DMS153 treated with DMSO at 0.1 percent for 48 hours (cell line): ENCODE data around the gene ITGA5.
A peak's percentile ranks its signal among the peaks of the same experiment; 100 is the strongest.

ENCODE experiments used
- DNase-seq: peaks from one replicate; lab custom pipeline; 2025; ENCODE audit not compliant: unreplicated experiment; lab: John Stamatoyannopoulos, UW

Gene ITGA5

GRCh38 chr12:54419088-54419887, at the start of gene ITGA5:
Gene ITGA5, minus strand, starts transcription at chr12:54419266. Its CDS starts 68 bp downstream, at chr12:54419198.
- DNase-seq: no peak

DNA sequence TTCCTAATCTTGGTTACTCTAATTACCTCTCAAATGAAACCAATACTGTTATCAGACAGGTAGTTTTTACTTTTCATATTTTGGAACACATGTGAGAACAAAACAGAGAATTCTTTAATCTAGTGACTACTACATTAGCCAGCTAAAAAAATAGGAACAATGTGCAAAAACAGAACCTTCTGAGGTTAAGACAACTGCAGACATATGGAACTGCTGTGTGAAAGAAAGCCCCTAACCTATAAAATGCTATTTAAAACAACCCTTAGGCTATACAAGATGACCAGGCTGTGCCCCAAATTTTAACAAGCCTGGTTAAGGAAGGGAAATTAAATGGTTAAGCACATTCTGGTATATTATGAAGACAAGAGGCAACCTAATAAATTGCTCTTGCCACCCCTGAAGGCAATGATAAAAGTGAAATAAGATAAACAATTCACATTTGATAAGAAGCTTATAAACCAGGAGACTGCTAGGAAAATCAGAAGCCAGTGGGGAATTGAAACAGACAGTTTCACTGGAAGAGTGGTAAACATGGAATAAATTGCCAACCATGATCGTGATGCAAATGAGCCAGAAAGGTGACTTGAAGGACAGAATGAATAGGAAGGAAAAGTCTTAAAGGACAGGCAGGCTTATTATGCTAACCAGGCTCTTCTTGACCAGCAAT, 46.9 kb upstream of the ITGA5 start:
- DNase-seq: no peak

DNA sequence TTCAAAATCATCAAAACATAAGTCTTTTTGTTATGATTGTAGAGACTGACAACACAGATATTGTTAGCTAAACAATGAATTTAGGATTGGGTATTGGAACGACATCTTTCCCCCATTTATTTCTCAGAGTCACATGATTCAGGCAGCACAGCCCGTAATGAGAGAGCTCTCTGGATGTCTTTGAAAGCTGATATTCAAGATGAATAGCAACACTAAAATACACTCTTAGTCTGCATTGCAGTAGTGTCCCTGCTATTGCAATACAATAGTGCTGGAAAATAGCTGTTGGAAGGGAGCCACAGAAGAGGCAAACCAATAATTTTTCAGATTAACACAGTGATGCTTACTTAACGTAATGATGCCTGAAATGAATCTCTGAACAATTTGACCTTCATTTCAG, 44.4 kb upstream of the ITGA5 start:
- no peak for DNase-seq

DNA sequence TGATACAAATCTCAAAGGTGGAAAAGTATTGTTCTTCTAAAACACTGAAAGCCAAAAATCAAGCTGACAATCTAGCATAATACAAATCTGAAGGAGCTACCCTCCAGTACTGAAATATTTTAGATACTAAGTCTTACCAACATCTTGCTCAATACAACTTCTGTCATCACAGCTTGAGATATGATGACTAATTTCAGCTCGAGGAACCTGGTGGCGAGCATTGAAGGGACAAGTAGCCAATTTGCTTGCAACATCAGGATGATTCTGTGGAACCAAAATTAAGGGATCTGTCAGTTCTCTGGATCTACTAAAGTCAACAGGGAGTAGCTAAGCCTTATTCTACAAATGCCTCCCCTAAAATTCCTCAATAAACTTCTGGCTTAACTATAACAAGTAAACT, 44.0 kb upstream of the ITGA5 start:
- DNase-seq: no peak

GRCh38 chr12:54460317-54460923, 41.4 kb upstream of the ITGA5 start:
- DNase-seq: no peak

- DNase-seq: no peak
Observed at GRCh38 chr12:54459355-54459754, 40.3 kb upstream of the ITGA5 start.

- no peak for DNase-seq
Observed at GRCh38 chr12:54455760-54456469, 36.8 kb upstream of the ITGA5 start.

DNA sequence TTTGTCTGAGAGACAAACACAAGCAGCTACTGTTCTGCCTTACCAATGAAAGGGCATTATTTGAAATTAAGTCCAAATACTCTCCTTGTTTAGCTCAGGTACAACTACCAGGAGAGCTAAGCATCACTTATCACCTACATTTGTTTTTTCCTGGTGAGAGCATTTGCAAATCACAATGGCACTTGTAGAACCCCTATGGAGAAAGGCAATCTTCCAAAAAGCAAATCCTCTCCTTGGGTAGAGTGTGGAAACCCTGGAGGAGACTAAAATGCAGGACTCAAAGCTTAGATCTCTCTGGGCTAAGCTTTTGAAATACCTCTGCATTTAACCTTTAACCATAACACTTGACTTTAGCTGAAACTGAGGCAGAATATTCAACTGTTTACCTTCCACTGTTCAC, 33.6 kb upstream of the ITGA5 start:
- no peak for DNase-seq

DNA sequence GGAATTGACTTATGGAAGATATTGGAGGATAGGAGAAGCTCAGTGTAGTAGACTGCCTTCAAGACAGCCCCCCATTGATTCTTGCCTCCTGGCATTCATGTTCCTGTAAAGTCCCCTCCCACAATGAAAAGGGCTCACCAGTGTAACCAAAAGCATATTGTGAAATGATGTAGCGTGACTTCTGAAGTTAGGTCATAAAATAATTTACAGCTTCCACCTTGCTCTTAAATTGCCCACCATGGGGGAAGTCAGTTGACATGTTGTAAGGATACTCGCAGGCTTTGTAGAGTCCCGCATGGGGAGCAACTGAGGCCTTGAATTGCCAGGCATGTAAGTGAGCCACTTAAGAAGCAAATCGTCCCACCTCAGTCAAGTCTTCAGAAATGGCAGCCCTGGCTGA, 29.3 kb upstream of the ITGA5 start:
- no peak for DNase-seq

GRCh38 chr12:54447917-54448316, 28.9 kb upstream of the ITGA5 start:
- no peak for DNase-seq

DNA sequence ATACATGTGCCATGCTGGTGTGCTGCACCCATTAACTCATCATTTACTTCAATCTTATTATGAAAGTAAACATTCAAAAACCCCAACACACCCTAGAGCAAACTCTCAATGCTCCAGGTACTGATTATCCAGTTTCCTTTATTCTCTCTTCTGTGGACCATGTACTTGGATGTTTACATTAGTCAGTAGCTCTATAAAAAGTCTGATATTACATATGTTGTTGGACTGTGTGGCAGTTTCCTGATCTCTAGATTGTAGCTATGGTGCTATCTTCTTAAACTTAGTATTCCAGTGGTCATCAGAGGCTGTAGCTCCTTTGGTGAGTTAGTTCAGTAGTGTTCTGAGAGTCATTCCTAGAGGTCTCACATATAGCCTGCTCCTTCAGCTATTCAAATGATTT, 25.1 kb upstream of the ITGA5 start:
- no peak for DNase-seq

DNA sequence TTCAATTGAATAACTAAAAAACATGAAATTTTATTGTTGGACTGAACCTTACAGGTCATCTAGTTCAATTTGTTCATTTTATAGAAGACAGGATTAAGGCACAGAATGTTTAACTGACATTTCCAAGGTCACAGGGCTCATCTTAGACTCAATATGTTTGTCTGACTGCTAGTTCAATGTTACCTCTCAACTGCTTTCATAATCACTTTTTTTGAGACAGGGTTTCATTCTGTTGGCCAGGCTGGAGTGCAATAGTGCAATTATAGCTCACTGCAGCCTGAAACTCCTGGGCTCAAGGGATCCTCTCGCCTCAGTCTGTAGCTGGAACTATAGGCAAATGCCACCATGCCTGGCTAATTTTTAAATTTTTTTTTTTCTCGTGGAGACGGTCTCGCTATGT, 24.4 kb upstream of the ITGA5 start:
- no peak for DNase-seq

- no peak for DNase-seq
Observed at GRCh38 chr12:54442961-54443360, 23.9 kb upstream of the ITGA5 start.

GRCh38 chr12:54442099-54442498, 23.0 kb upstream of the ITGA5 start:
- DNase-seq: no peak

DNA sequence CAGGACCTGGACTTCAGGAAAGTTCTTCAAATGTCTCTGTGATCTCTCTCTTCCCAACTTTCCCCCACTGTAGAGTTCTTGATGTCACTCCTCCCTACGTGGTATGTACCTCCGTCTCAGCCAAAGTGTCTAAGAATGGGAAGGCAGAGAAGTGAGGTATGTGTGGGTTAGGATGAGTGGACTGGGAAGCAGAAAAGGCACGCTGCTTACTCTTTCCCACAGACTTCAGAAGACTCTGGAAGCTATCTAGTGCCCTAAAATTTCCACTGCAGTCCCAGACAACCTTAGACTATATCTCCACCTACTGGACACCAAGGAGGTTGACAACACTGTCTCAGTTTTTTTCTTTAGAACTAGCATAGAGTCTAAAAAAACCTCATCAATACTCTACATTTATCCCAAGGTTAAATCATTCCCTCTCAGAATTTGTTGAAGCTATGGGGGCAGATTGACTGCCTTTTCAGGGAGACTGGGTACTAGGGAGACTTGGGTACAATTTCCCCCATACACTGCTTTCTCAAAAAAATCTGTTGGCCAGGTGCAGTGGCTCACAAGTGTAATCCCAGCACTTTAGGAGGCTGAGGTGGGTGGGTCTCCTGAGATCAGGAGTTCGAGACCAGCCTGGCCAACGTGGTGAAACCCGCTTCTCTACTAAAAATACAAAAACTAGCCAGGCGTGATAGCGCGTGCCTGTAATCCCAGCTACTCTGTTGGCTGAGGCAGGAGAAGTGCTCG, 20.6 kb upstream of the ITGA5 start:
- DNase-seq: peak; percentile 46

- DNase-seq: no peak
Observed at GRCh38 chr12:54439096-54439495, 20.0 kb upstream of the ITGA5 start.

DNA sequence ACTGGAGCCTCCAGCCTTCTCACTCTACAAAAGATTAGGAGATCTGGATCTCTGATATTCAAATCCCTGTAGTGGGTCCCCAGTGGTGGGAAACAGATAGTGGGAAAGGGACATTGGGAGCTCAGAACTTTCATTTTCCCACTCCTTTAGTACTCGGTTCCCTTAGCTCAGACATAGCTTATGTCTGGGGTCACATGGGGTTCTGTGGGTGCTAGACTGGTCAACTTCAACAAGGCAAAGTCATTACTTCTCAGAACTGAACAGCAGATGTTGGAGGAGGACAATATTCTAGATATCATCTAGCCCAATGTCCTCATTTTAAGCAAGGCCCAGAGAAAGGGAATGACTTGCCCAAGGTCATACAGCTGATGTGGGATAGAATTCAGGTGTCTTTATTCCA, 19.5 kb upstream of the ITGA5 start:
- DNase-seq: no peak

DNA sequence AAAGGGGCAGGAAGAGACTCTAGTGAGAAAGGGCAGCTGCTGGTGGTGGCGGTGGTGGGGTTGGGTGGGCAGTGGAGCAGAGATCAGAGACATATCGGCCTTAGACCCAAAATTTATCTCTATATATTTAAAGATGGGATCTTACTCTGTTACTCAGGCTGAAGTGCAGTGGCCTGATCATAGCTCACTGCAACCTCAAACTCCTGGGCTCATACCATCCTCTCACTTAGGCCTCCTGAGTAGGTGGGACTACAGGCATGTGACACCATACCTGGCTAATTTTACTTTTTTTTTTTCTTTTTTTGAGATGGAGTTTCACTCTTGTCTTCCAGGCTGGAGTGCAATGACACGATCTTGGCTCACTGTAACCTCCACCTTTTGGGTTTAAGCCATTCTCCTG, 18.6 kb upstream of the ITGA5 start:
- DNase-seq: no peak

GRCh38 chr12:54437243-54437642, 18.2 kb upstream of the ITGA5 start:
- DNase-seq: no peak

DNA sequence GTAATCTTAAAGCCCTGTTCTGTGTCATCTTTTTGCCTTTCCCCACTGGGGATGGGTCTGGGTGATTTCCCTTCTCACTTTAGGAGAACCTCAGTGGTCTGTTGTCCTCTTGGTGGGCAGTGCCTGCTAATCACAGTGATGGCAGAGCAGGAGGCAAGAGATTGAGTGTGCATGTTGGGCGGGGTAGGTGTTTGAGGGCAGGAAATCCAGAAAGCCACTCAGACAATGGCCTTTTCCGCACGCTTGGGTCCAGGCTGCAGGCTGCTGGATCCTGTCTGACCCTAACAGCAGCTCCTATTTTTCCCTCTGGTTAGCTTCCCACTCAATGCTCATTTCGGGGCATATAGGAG, 13.7 kb upstream of the ITGA5 start:
- DNase-seq: no peak
